ENCODE results near the gene C2CD2.

Gene C2CD2

DNA sequence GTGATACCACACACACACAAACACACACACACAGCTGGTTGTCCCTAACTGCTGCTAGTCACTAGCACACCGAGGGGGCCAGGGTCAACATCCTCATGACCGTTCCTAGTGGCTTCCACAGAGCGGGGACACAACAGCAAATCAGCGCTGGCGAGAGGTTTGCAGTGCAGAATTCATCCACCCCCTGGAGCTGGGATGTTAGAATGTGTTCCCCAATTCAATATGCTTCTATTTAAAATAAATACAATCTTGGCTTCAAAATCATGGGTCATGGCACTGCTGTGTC lies 16.2 kb upstream of the C2CD2 start:
- H2BK120ac ChIP-seq (ENCODE audit: low read depth, low read length), result no peak overlapping the region
- H2AK5ac ChIP-seq (ENCODE audit: low read length), result no peak overlapping the region
- H3K4me3 ChIP-seq (ENCODE audit: low read length), result no peak overlapping the region
- no peaks in the 10 kb centered on the region for H3K27me3 ChIP-seq (ENCODE audit: insufficient read depth, low read length, poor library complexity)
- H3K4ac ChIP-seq (ENCODE audit: low read depth, low read length), result no peak overlapping the region
- H4K8ac ChIP-seq (ENCODE audit: low read depth, low read length), result no peak overlapping the region
- H3K36me3 ChIP-seq (ENCODE audit: control insufficient read depth, insufficient read depth, low read length), result no peaks in the 10 kb centered on the region
- H3K4me1 ChIP-seq (ENCODE audit: control insufficient read depth, low read depth, low read length), result no peaks in the 10 kb centered on the region
- no peak overlapping the region for H3K56ac ChIP-seq (ENCODE audit: low read length)
- no peak overlapping the region for H2BK5ac ChIP-seq (ENCODE audit: low read length)
- no peak for DNase-seq
- H3K4me2 ChIP-seq (ENCODE audit: low read length), result no peak overlapping the region
- H2BK15ac ChIP-seq (replicated peaks; ENCODE audit: low read depth), result no peak overlapping the region
- no peak overlapping the region for H3K18ac ChIP-seq (ENCODE audit: low read length)
- H4K5ac ChIP-seq (ENCODE audit: low read length), result no peak overlapping the region
- no CpG with 5 or more reads among the region's 5 CpGs for WGBS (ENCODE audit: extremely low coverage, insufficient coverage, low lambda C conversion rate)
- no peaks in the 10 kb centered on the region for H3K79me2 ChIP-seq (ENCODE audit: control insufficient read depth, insufficient read depth, low read length)
- H3K23ac ChIP-seq (ENCODE audit: low read length), result no peak overlapping the region
- no peak overlapping the region for H3K9ac ChIP-seq (ENCODE audit: low read length)
- H3K27ac ChIP-seq (ENCODE audit: low read depth, low read length), result no peak overlapping the region
- H3K79me1 ChIP-seq (ENCODE audit: low read length), result no peaks in the 10 kb centered on the region

DNA sequence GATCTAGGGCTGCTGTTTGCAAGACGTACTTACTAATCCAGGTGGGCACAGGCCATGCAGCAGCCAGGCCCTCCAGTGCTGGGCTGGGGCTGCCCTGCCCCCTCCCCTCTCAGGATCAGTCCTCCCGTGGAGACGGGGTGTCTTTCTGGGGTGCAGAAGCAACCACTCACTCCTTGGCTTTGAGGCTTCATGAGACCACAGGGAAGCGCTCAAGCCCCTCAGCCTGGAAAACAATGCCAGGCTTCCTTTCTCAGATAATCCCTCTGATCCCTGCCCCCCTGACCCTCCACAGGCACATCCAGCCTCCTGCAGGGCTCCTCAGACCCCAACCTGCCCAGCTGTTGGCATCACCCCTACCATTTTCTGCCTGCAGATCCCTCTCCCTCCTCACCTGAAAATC lies 13.9 kb upstream of the C2CD2 start:
- Histone ChIP-seq H3K4ac (ENCODE audit: low read depth, low read length) (peak overlapping the region; percentile 18), H3K4me1 (ENCODE audit: control insufficient read depth, low read depth, low read length) (no peaks in the 10 kb centered on the region), H3K23ac (ENCODE audit: low read length) (no peak overlapping the region), H3K4me3 (ENCODE audit: low read length) (no peak overlapping the region), H3K56ac (ENCODE audit: low read length) (no peak overlapping the region), H4K5ac (ENCODE audit: low read length) (no peak overlapping the region), H3K9ac (ENCODE audit: low read length) (no peak overlapping the region), H3K27me3 (ENCODE audit: insufficient read depth, low read length, poor library complexity) (no peaks in the 10 kb centered on the region), H3K4me2 (ENCODE audit: low read length) (no peak overlapping the region), H4K8ac (ENCODE audit: low read depth, low read length) (no peak overlapping the region), H3K79me2 (ENCODE audit: control insufficient read depth, insufficient read depth, low read length) (no peaks in the 10 kb centered on the region), H3K79me1 (ENCODE audit: low read length) (no peaks in the 10 kb centered on the region), H3K36me3 (ENCODE audit: control insufficient read depth, insufficient read depth, low read length) (no peaks in the 10 kb centered on the region), H2BK5ac (ENCODE audit: low read length) (no peak overlapping the region), H2AK5ac (ENCODE audit: low read length) (no peak overlapping the region), H2BK120ac (ENCODE audit: low read depth, low read length) (no peak overlapping the region), H3K18ac (ENCODE audit: low read length) (no peak overlapping the region), H3K27ac (ENCODE audit: low read depth, low read length) (no peak overlapping the region), H2BK15ac (replicated peaks; ENCODE audit: low read depth) (no peak overlapping the region)
- no peak for DNase-seq
- no CpG with 5 or more reads among the region's 4 CpGs for WGBS (ENCODE audit: extremely low coverage, insufficient coverage, low lambda C conversion rate)

DNA sequence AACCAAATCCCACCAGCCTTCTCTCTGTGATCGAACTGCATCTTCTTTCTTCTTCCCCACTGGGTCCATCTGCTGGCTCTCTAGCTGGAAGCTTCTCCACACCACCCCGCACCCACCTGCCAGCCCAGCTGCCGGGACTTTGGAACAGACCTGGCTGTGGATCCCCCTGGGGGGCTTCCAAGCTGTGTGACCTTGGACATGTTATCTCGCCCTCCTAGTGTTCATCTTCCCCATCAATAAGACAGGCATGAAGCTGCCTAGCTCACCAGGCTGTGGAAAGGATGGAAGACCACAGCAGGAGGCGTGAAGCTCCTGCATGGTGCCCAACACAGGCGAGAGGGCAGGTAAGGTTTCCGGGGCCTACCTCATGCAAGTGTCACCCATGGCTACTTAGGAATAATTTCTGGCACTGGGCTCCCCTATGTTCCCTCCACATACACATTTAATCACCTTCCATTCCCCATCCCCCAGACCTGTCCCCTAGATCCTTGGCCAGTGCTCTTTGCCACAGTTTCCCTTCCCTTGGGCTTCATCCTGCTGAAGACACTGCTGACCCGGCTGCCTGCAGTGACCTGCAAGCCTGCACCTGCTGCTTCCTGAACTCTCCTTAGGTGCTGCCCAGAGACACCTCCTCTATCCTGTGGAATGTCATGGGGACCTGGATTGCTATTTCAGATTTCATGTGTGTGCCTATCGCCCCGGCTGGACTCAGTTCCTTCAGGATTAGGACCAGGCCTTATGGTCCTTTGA lies 13.2 kb upstream of the C2CD2 start:
- H4K8ac ChIP-seq (ENCODE audit: low read depth, low read length), result no peak overlapping the region
- no peaks in the 10 kb centered on the region for H3K79me1 ChIP-seq (ENCODE audit: low read length)
- no peak overlapping the region for H3K4ac ChIP-seq (ENCODE audit: low read depth, low read length)
- H3K79me2 ChIP-seq (ENCODE audit: control insufficient read depth, insufficient read depth, low read length), result no peaks in the 10 kb centered on the region
- no peak overlapping the region for H2BK15ac ChIP-seq (replicated peaks; ENCODE audit: low read depth)
- no peak overlapping the region for H3K56ac ChIP-seq (ENCODE audit: low read length)
- H3K36me3 ChIP-seq (ENCODE audit: control insufficient read depth, insufficient read depth, low read length), result no peaks in the 10 kb centered on the region
- H3K27ac ChIP-seq (ENCODE audit: low read depth, low read length), result no peak overlapping the region
- H3K23ac ChIP-seq (ENCODE audit: low read length), result no peak overlapping the region
- H3K9ac ChIP-seq (ENCODE audit: low read length), result no peak overlapping the region
- H2BK5ac ChIP-seq (ENCODE audit: low read length), result no peak overlapping the region
- no peak overlapping the region for H3K4me3 ChIP-seq (ENCODE audit: low read length)
- no peak overlapping the region for H2AK5ac ChIP-seq (ENCODE audit: low read length)
- no peak overlapping the region for H3K4me2 ChIP-seq (ENCODE audit: low read length)
- no peaks in the 10 kb centered on the region for H3K4me1 ChIP-seq (ENCODE audit: control insufficient read depth, low read depth, low read length)
- WGBS (ENCODE audit: extremely low coverage, insufficient coverage, low lambda C conversion rate), result no CpG with 5 or more reads among the region's 10 CpGs
- no peak overlapping the region for H2BK120ac ChIP-seq (ENCODE audit: low read depth, low read length)
- no peaks in the 10 kb centered on the region for H3K27me3 ChIP-seq (ENCODE audit: insufficient read depth, low read length, poor library complexity)
- H3K18ac ChIP-seq (ENCODE audit: low read length), result no peak overlapping the region
- DNase-seq, result no peak
- no peak overlapping the region for H4K5ac ChIP-seq (ENCODE audit: low read length)

DNA sequence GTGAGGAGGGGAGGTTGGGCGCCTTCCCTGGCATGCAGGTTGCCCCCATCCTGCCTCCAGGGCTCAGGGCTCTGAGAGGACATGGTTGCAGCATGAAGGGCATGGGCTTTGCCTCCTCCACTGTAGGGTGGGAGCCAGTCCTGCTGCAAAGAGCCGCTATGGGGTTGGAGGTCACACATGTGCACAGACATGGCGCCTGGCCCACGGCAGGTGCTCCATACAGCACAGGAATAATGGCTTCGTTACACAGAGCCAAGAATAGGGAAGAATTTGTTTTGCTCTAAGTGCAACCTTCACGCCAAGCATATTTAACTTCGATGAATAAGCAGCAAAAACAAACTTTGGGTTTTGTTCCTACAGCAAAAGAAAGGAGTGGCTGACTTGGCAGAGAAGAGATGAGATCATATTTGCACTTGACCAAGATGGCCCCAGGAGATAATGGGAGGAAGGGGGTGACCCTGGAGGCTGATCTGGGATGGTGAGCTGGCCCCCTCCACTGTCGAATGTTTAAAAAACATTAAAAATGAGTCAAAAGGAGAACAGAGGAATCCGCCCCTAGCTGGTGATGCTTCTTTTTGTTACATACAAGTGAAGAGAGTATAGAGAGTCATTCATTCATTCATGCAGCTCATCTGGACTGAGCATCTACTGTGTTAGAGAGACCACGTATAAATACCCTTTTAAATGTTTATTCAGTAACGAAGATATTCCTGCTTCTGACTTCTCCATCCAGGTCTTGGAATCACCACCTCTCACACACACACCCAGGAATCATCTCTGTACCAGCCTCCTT lies 12.4 kb upstream of the C2CD2 start:
- Histone ChIP-seq H3K79me2 (ENCODE audit: control insufficient read depth, insufficient read depth, low read length) (no peaks in the 10 kb centered on the region), H2BK5ac (ENCODE audit: low read length) (no peak overlapping the region), H3K4me3 (ENCODE audit: low read length) (no peak overlapping the region), H2BK120ac (ENCODE audit: low read depth, low read length) (no peak overlapping the region), H2AK5ac (ENCODE audit: low read length) (no peak overlapping the region), H3K36me3 (ENCODE audit: control insufficient read depth, insufficient read depth, low read length) (no peaks in the 10 kb centered on the region), H2BK15ac (replicated peaks; ENCODE audit: low read depth) (no peak overlapping the region), H4K8ac (ENCODE audit: low read depth, low read length) (no peak overlapping the region), H4K5ac (ENCODE audit: low read length) (no peak overlapping the region), H3K27ac (ENCODE audit: low read depth, low read length) (no peak overlapping the region), H3K9ac (ENCODE audit: low read length) (no peak overlapping the region), H3K27me3 (ENCODE audit: insufficient read depth, low read length, poor library complexity) (no peaks in the 10 kb centered on the region), H3K4ac (ENCODE audit: low read depth, low read length) (no peak overlapping the region), H3K18ac (ENCODE audit: low read length) (no peak overlapping the region), H3K4me1 (ENCODE audit: control insufficient read depth, low read depth, low read length) (no peaks in the 10 kb centered on the region), H3K4me2 (ENCODE audit: low read length) (no peak overlapping the region), H3K79me1 (ENCODE audit: low read length) (no peaks in the 10 kb centered on the region), H3K23ac (ENCODE audit: low read length) (no peak overlapping the region), H3K56ac (ENCODE audit: low read length) (no peak overlapping the region)
- no CpG with 5 or more reads among the region's 11 CpGs for WGBS (ENCODE audit: extremely low coverage, insufficient coverage, low lambda C conversion rate)
- DNase-seq, result no peak

DNA sequence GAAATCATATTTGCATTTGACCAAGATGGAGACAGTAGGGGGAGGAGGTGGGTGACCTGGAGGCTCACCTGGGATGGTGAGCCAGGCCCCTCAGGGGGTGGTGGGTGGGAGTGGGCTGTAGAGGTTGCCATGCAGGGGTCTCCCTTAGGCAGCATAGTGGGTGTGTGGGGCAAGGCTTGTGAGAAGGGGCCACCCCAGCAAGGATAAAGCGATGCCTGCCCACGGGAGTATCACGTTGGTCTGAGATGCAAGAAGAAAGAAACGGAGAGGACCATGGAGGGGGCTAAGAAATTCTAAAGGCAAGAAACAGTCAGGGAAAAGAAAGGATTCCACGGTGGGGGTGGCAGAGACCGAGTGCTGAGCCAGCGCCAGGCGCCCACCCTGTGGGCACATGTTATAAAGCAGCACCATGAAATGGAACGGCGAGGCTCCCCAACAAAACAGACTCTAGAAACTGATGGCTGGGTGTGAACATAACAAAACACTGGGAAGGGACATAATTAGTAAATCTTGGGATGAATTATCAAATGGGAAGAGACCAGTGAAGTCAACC lies 11.7 kb upstream of the C2CD2 start:
- Histone ChIP-seq H3K56ac (ENCODE audit: low read length) (no peak overlapping the region), H3K4me2 (ENCODE audit: low read length) (no peak overlapping the region), H3K4me1 (ENCODE audit: control insufficient read depth, low read depth, low read length) (no peaks in the 10 kb centered on the region), H3K4me3 (ENCODE audit: low read length) (no peak overlapping the region), H3K79me2 (ENCODE audit: control insufficient read depth, insufficient read depth, low read length) (no peaks in the 10 kb centered on the region), H2BK5ac (ENCODE audit: low read length) (no peak overlapping the region), H3K9ac (ENCODE audit: low read length) (no peak overlapping the region), H4K8ac (ENCODE audit: low read depth, low read length) (no peak overlapping the region), H2BK15ac (replicated peaks; ENCODE audit: low read depth) (no peak overlapping the region), H3K27me3 (ENCODE audit: insufficient read depth, low read length, poor library complexity) (no peaks in the 10 kb centered on the region), H4K5ac (ENCODE audit: low read length) (no peak overlapping the region), H2BK120ac (ENCODE audit: low read depth, low read length) (no peak overlapping the region), H3K36me3 (ENCODE audit: control insufficient read depth, insufficient read depth, low read length) (no peaks in the 10 kb centered on the region), H3K79me1 (ENCODE audit: low read length) (no peaks in the 10 kb centered on the region), H3K23ac (ENCODE audit: low read length) (no peak overlapping the region), H3K27ac (ENCODE audit: low read depth, low read length) (no peak overlapping the region), H3K4ac (ENCODE audit: low read depth, low read length) (no peak overlapping the region), H2AK5ac (ENCODE audit: low read length) (no peak overlapping the region), H3K18ac (ENCODE audit: low read length) (no peak overlapping the region)
- no CpG with 5 or more reads among the region's 10 CpGs for WGBS (ENCODE audit: extremely low coverage, insufficient coverage, low lambda C conversion rate)
- no peak for DNase-seq
